Measurements from ENCODE around the gene PRDM10. TPM values are rescaled to one million over a fixed set of nuclear protein-coding genes. Genes with fewer than 3 reads are reported as not detected.
"Not testable (repeated sequence)": the region's sequence is repeated elsewhere in the genome, so short reads cannot be mapped to it uniquely, and the experiment has no call there.

PRDM10 gene
- total RNA-seq, 4 donors from 2014 or later, result 5.1 to 8.6 (median 7.6) TPM

- no peaks in the 10 kb centered on the region for H3K27me3 ChIP-seq
- no peak overlapping the region for H3K27ac ChIP-seq (replicated peaks in 1 of 4)
- H3K4me1 ChIP-seq, result no peaks in the 10 kb centered on the region
- H3K36me3 ChIP-seq, result no peaks in the 10 kb centered on the region
- TF ChIP-seq POLR2AphosphoS5 (IDR thresholded peaks at IDR 0.05), result no peak
- TF ChIP-seq EP300 (IDR thresholded peaks at IDR 0.05), result no peak
- TF ChIP-seq, protein P1, sequence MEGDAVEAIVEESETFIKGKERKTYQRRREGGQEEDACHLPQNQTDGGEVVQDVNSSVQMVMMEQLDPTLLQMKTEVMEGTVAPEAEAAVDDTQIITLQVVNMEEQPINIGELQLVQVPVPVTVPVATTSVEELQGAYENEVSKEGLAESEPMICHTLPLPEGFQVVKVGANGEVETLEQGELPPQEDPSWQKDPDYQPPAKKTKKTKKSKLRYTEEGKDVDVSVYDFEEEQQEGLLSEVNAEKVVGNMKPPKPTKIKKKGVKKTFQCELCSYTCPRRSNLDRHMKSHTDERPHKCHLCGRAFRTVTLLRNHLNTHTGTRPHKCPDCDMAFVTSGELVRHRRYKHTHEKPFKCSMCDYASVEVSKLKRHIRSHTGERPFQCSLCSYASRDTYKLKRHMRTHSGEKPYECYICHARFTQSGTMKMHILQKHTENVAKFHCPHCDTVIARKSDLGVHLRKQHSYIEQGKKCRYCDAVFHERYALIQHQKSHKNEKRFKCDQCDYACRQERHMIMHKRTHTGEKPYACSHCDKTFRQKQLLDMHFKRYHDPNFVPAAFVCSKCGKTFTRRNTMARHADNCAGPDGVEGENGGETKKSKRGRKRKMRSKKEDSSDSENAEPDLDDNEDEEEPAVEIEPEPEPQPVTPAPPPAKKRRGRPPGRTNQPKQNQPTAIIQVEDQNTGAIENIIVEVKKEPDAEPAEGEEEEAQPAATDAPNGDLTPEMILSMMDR (IDR thresholded peaks at IDR 0.05), result no peak
- no peak for TF ChIP-seq POLR2A (IDR thresholded peaks at IDR 0.05; ENCODE audit: low read depth)
- no peaks in the 10 kb centered on the region for H3K9me3 ChIP-seq
- no peak overlapping the region for H3K4me3 ChIP-seq
- WGBS, result 83% methylated on average over 1 of the region's 1 CpG
- no peak for DNase-seq (ENCODE audit: extremely low spot score)
- intact Hi-C loops (cut with DNase I), result no loop called here
These were observed 22.7 kb upstream of the PRDM10 start for GRCh38 chr11:130025371-130025770.

DNA sequence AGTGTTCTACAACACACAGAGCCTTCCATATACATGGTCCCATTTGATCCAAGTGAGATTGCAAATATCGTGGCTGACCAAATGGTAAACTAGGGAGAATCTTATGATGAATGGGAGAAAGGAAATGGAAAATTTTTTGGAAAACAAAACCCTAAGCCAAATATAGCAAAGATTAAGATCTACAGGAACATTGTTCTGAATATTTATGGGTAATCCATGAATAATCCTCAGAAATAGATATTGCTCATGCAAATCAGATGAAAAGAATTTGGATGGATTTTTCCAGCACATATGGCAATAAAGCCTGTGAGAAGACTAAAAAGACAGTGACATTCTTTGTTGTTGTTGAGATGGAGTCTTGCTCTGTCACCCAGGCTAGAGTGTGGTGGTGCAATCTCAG lies 21.7 kb upstream of the PRDM10 start:
- intact Hi-C loops (cut with DNase I), result no loop called here
- 64% methylated on average over 1 of the region's 1 CpG for WGBS
- H3K27me3 ChIP-seq, result no peaks in the 10 kb centered on the region
- H3K9me3 ChIP-seq, result no peaks in the 10 kb centered on the region
- H3K4me1 ChIP-seq, result no peaks in the 10 kb centered on the region
- DNase-seq (ENCODE audit: extremely low spot score), result no peak
- no peak for TF ChIP-seq POLR2A (IDR thresholded peaks at IDR 0.05; ENCODE audit: low read depth)
- no peak for TF ChIP-seq POLR2AphosphoS5 (IDR thresholded peaks at IDR 0.05)
- no peak for TF ChIP-seq EP300 (IDR thresholded peaks at IDR 0.05)
- TF ChIP-seq, protein P1 (IDR thresholded peaks at IDR 0.05), result no peak
- no peak overlapping the region for H3K27ac ChIP-seq (replicated peaks in 1 of 4)
- no peaks in the 10 kb centered on the region for H3K36me3 ChIP-seq
- H3K4me3 ChIP-seq, result no peak overlapping the region

DNA sequence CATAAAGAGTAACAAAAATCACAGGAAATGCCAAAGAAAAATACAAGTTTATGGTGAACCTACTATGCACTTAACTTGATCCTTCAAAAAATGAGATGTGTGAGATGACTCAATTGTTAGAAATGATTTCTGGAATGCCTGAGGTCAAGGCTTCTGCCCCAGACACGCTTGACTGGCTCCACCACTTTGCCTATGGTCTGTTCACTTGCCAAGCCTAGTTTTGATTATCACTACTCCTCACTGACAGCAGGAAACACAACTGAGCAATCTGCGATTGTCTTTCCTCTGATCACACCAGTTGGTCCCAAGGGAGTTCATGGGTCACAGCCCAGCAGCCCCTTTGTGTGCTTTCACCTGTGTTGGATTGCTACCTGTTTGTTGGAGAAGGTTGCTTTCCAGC lies 20.6 kb upstream of the PRDM10 start:
- Histone ChIP-seq H3K4me1 (no peaks in the 10 kb centered on the region), H3K36me3 (no peaks in the 10 kb centered on the region), H3K4me3 (no peak overlapping the region), H3K27ac (replicated peaks in 1 of 4) (no peak overlapping the region), H3K9me3 (no peaks in the 10 kb centered on the region), H3K27me3 (no peaks in the 10 kb centered on the region)
- WGBS, result 81% methylated on average over 2 of the region's 2 CpGs
- intact Hi-C loops (cut with DNase I), result no loop called here
- TF ChIP-seq EP300 (IDR thresholded peaks at IDR 0.05) (no peak), POLR2A (IDR thresholded peaks at IDR 0.05; ENCODE audit: low read depth) (no peak), POLR2AphosphoS5 (IDR thresholded peaks at IDR 0.05) (no peak)
- TF ChIP-seq, protein P1 (IDR thresholded peaks at IDR 0.05), result no peak
- no peak for DNase-seq (ENCODE audit: extremely low spot score)

GRCh38 chr11:130022799-130023198 lies 20.2 kb upstream of the PRDM10 start:
- Histone ChIP-seq H3K4me1 (no peaks in the 10 kb centered on the region), H3K27me3 (no peaks in the 10 kb centered on the region), H3K27ac (replicated peaks in 1 of 4) (no peak overlapping the region), H3K4me3 (no peak overlapping the region), H3K36me3 (no peaks in the 10 kb centered on the region), H3K9me3 (no peaks in the 10 kb centered on the region)
- TF ChIP-seq POLR2AphosphoS5 (IDR thresholded peaks at IDR 0.05) (no peak), POLR2A (IDR thresholded peaks at IDR 0.05; ENCODE audit: low read depth) (no peak), EP300 (IDR thresholded peaks at IDR 0.05) (no peak)
- TF ChIP-seq, protein P1 (IDR thresholded peaks at IDR 0.05), result no peak
- intact Hi-C loops (cut with DNase I), result no loop called here
- no peak for DNase-seq (ENCODE audit: extremely low spot score)
- WGBS, result 94% methylated on average over 2 of the region's 2 CpGs

GRCh38 chr11:130021606-130022005 lies 19.0 kb upstream of the PRDM10 start:
- H3K4me1 ChIP-seq; intact Hi-C loops (cut with DNase I); H3K27ac ChIP-seq (replicated peaks in 1 of 4); H3K36me3 ChIP-seq; DNase-seq (ENCODE audit: extremely low spot score); H3K9me3 ChIP-seq; H3K27me3 ChIP-seq; H3K4me3 ChIP-seq: not testable (repeated sequence)
- WGBS, result 97% methylated on average over 32 of the region's 38 CpGs
